GM12878 (cell line): ENCODE data around the gene P4HA2.

Experiments
- MTA2 ChIP-seq: fragments of 450-650 bp; IDR thresholded peaks from 2 replicates; pipeline ENCODE4 v1.6.1; 2016; ENCODE audit warnings: low read depth, mild to moderate bottlenecking, moderate library complexity
- POLR2AphosphoS5 ChIP-seq: IDR thresholded peaks from 2 replicates; pipeline ENCODE4 v1.6.1; 2011; ENCODE audit warnings: mild to moderate bottlenecking, low read length, inconsistent platforms
- SIN3A ChIP-seq: IDR thresholded peaks from 2 replicates; pipeline ENCODE4 v1.6.1; 2012; ENCODE audit warnings: low read depth, low read length, improper control_type of control experiment
- TF ChIP-seq, protein P1 (sequence below): fragments of 450-650 bp; IDR thresholded peaks from 2 replicates; pipeline ENCODE4 v1.6.1; 2016; ENCODE audit warnings: mild to moderate bottlenecking, moderate library complexity, borderline replicate concordance

DNA sequence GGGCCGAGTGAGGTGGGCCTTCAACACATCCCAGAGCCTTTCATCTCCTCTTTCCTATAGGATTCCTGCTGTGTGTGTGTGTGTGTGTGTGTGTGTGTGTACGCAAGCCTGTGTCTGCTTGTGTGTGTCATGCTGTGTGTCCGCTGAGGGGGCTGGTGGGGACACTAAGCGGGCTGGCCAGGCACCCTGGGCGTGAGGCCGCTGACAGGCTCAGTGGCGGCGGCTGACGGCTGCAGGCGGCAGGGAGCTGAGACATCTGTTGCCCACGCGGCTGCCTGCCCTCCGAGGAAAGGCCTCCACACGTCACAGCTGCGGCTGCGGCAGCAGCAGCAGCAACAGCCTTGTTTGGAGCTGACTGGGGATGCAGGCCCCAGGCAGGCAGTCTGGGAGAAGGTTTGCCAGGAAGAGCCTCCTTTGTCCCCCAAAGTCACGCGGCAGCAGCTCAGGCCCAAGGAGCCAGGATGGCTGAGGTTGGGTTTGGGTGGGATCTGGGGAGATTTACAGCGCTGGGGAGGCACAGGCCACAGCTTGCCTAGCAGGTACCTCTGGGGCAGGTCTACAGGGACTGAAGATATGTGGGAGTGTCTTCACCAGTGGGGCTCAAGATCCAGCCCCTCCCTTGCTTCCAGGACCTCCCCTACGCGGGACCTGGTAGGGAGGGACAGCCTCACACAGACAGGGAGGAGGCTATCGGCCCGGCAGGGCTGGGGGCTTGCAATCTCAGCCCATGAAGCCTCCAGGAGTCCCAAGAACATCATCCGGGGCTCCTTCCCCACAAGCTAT lies 31.6 kb upstream of the P4HA2 start:
- TF ChIP-seq, protein P1, sequence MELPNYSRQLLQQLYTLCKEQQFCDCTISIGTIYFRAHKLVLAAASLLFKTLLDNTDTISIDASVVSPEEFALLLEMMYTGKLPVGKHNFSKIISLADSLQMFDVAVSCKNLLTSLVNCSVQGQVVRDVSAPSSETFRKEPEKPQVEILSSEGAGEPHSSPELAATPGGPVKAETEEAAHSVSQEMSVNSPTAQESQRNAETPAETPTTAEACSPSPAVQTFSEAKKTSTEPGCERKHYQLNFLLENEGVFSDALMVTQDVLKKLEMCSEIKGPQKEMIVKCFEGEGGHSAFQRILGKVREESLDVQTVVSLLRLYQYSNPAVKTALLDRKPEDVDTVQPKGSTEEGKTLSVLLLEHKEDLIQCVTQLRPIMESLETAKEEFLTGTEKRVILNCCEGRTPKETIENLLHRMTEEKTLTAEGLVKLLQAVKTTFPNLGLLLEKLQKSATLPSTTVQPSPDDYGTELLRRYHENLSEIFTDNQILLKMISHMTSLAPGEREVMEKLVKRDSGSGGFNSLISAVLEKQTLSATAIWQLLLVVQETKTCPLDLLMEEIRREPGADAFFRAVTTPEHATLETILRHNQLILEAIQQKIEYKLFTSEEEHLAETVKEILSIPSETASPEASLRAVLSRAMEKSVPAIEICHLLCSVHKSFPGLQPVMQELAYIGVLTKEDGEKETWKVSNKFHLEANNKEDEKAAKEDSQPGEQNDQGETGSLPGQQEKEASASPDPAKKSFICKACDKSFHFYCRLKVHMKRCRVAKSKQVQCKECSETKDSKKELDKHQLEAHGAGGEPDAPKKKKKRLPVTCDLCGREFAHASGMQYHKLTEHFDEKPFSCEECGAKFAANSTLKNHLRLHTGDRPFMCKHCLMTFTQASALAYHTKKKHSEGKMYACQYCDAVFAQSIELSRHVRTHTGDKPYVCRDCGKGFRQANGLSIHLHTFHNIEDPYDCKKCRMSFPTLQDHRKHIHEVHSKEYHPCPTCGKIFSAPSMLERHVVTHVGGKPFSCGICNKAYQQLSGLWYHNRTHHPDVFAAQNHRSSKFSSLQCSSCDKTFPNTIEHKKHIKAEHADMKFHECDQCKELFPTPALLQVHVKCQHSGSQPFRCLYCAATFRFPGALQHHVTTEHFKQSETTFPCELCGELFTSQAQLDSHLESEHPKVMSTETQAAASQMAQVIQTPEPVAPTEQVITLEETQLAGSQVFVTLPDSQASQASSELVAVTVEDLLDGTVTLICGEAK, result no peak
- TF ChIP-seq POLR2AphosphoS5, result no peak
- no peak for TF ChIP-seq MTA2
- no peak for TF ChIP-seq SIN3A
